Hepatocyte (in vitro differentiated cells): ENCODE data around the gene CBLN3. TPM values are rescaled to one million over a fixed set of nuclear protein-coding genes. Genes with fewer than 3 reads are reported as not detected.

Source experiments
- DNase-seq: peaks from one replicate; pipeline ENCODE4 v3.0.0-alpha.2; 2016; ENCODE audit warnings: low spot score
- H2AFZ ChIP-seq: fragments of 200-600 bp; sonication (generic); 2 replicates; pipeline ENCODE4 v1.6.0; 2016; ENCODE audit warnings: antibody characterized with exemption, mild to moderate bottlenecking
- H3K27ac ChIP-seq: fragments of 200-600 bp; sonication (generic); 2 replicates; pipeline ENCODE4 v1.5.1; 2016; ENCODE audit warnings: mild to moderate bottlenecking
- H3K27me3 ChIP-seq: fragments of 200-600 bp; sonication (generic); 2 replicates; pipeline ENCODE4 v1.6.1; 2016
- H3K36me3 ChIP-seq: fragments of 200-600 bp; sonication (generic); replicated peaks from 2 replicates; pipeline ENCODE4 v1.5.1; 2016; ENCODE audit warnings: low read depth; ENCODE audit not compliant: insufficient read depth
- H3K4me1 ChIP-seq: fragments of 200-600 bp; sonication (generic); 2 replicates; pipeline ENCODE4 v1.5.1; 2016; ENCODE audit warnings: mild to moderate bottlenecking, moderate library complexity; ENCODE audit not compliant: insufficient read depth
- H3K4me2 ChIP-seq: fragments of 200-600 bp; sonication (generic); 2 replicates; pipeline ENCODE4 v1.6.0; 2016
- H3K4me3 ChIP-seq: fragments of 200-600 bp; sonication (generic); 2 replicates; pipeline ENCODE4 v1.5.1; 2016; ENCODE audit warnings: mild to moderate bottlenecking
- H3K79me2 ChIP-seq: fragments of 200-600 bp; sonication (generic); 2 replicates; pipeline ENCODE4 v1.6.0; 2017; ENCODE audit warnings: mild to moderate bottlenecking
- H3K9me2 ChIP-seq: fragments of 200-600 bp; sonication (generic); replicated peaks from 2 replicates; pipeline ENCODE4 v1.6.0; 2017; ENCODE audit warnings: mild to moderate bottlenecking; ENCODE audit not compliant: insufficient read depth
- H3K9me3 ChIP-seq: fragments of 200-600 bp; sonication (generic); 2 replicates; pipeline ENCODE4 v1.5.1; 2016; ENCODE audit warnings: low read depth, mild to moderate bottlenecking
- H4K20me1 ChIP-seq: fragments of 200-600 bp; sonication (generic); 2 replicates; pipeline ENCODE4 v1.6.0; 2016; ENCODE audit warnings: mild to moderate bottlenecking; ENCODE audit not compliant: insufficient read depth, poor library complexity, severe bottlenecking
- EZH2 ChIP-seq: fragments of 200-600 bp; sonication (generic); IDR thresholded peaks from 2 replicates; pipeline ENCODE4 v1.6.1; 2016; ENCODE audit warnings: antibody characterized with exemption, mild to moderate bottlenecking, borderline replicate concordance
- EZH2phosphoT487 ChIP-seq: fragments of 200-600 bp; sonication (generic); IDR thresholded peaks from one replicate; pipeline ENCODE4 v1.6.1; 2018; ENCODE audit warnings: antibody characterized with exemption, mild to moderate bottlenecking, low read depth, moderate library complexity; ENCODE audit not compliant: unreplicated experiment, severe bottlenecking
- WGBS: methylation state at CpG from one replicate; pipeline ENCODE4 v1.1.6; 2016; ENCODE audit warnings: low lambda C conversion rate; ENCODE audit errors: missing lambda C conversion rate; 5-methylcytosine and 5-hydroxymethylcytosine counted together
- polyA plus RNA-seq: library from polyadenylated mRNA; unstranded; fragments of >200 nt; fragmentation: Nextera tagmentation; extraction: Ambion mirVana; gene quantifications from 2 replicates; pipeline ENCODE4 v1.2.1, GENCODE V29; 2016
- total RNA-seq: library from RNA; depleted of rRNA; stranded (reverse); fragments of >200 nt; gene quantifications from 2 replicates; pipeline ENCODE4 v1.2.3, GENCODE V29; 2014
- TF ChIP-seq, protein P1 (sequence below): fragments of 200-600 bp; sonication (generic); IDR thresholded peaks from 2 replicates; pipeline ENCODE4 v1.5.1; 2016; ENCODE audit warnings: antibody characterized with exemption, mild to moderate bottlenecking; ENCODE audit not compliant: poor library complexity

The CBLN3 gene
- total and polyA plus RNA-seq, 2 experiments from 2014 or later = 0.99 to 2.2 TPM

DNA sequence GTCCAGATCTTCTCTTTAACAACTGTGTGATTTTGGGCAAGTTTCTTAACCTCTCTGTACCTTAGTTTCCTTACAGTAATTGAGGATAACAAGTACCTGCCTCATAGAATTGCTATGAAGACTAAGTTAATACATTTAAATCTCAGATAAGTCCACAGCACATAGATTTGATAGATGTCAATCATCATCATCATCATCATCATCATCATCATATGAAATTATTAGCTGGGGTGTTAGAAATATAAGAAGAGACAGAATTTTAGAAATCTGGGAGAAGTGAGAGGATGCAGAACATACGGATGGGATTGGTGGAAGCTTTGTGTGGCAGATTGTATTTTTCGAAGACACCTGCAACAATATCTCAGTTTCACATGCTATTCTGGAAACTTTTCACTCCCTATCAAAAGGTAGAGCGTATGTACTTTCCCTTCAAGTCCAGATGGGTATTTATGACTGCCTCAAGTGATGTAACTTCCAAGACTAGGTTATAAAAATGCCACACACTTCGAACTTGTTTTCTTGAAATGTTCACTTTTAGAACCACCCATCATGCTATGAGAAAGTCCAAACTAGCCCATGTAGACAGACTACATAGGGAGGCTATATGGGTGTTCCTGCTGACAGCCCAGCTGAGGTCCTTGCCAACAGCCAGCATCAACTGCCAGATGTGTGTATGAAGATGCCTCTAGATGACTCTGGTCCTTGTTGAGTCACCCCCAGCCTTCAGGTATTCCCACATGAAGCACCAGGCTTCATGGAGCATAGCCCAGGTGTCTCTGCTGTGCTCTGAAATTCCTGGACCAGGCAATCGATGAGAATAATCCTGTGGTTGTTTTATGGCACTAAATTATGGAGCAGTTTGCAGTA is 33.8 kb upstream of the CBLN3 start:
- Histone ChIP-seq H3K27ac (no peak overlapping the region), H3K4me3 (no peak overlapping the region), H3K79me2 (no peaks in the 10 kb centered on the region), H3K27me3 (no peaks in the 10 kb centered on the region), H3K9me3 (no peaks in the 10 kb centered on the region), H3K36me3 (no peaks in the 10 kb centered on the region), H3K9me2 (no peaks in the 10 kb centered on the region), H3K4me1 (no peaks in the 10 kb centered on the region), H3K4me2 (no peak overlapping the region), H2AFZ (no peak overlapping the region), H4K20me1 (no peaks in the 10 kb centered on the region)
- no peak for DNase-seq
- TF ChIP-seq EZH2 (no peak), EZH2phosphoT487 (no peak)
- TF ChIP-seq, protein P1, sequence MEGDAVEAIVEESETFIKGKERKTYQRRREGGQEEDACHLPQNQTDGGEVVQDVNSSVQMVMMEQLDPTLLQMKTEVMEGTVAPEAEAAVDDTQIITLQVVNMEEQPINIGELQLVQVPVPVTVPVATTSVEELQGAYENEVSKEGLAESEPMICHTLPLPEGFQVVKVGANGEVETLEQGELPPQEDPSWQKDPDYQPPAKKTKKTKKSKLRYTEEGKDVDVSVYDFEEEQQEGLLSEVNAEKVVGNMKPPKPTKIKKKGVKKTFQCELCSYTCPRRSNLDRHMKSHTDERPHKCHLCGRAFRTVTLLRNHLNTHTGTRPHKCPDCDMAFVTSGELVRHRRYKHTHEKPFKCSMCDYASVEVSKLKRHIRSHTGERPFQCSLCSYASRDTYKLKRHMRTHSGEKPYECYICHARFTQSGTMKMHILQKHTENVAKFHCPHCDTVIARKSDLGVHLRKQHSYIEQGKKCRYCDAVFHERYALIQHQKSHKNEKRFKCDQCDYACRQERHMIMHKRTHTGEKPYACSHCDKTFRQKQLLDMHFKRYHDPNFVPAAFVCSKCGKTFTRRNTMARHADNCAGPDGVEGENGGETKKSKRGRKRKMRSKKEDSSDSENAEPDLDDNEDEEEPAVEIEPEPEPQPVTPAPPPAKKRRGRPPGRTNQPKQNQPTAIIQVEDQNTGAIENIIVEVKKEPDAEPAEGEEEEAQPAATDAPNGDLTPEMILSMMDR = no peak
- WGBS = 48% methylated on average over 5 of the region's 5 CpGs

GRCh38 chr14:24461336-24461735 is 31.9 kb upstream of the CBLN3 start:
- no peaks in the 10 kb centered on the region for H3K36me3 ChIP-seq

DNA sequence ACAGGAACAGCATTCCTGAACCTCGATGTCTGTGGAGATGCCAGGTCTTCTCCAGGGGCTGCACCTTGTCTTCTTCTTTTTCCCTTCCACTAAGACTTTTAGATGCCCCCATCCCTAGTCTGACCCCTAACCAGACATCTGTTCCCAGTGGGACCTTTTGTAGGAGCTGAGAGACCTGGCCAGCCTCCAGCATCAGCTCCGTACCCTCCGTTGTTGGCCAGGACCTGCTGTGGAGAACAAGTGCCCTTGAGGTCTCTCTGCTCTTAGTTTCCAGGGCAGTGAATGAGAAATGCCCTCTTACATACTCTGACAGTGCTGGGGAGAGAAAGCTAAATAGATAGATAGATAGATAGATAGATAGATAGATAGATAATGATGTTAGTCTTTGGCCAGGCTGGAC is 29.9 kb upstream of the CBLN3 start:
- Histone ChIP-seq H4K20me1 (no peaks in the 10 kb centered on the region), H3K4me2 (no peak overlapping the region), H3K27me3 (no peaks in the 10 kb centered on the region), H2AFZ (no peak overlapping the region), H3K9me3 (no peaks in the 10 kb centered on the region), H3K4me3 (no peak overlapping the region), H3K27ac (no peak overlapping the region), H3K4me1 (no peaks in the 10 kb centered on the region), H3K36me3 (no peaks in the 10 kb centered on the region), H3K9me2 (no peaks in the 10 kb centered on the region), H3K79me2 (no peaks in the 10 kb centered on the region)
- no peak for DNase-seq
- 95% methylated on average over 3 of the region's 3 CpGs for WGBS
- TF ChIP-seq EZH2 = no peak
- no peak for TF ChIP-seq EZH2phosphoT487
- TF ChIP-seq, protein P1 = no peak

More at GRCh38 chr14:24461336-24461735, 31.9 kb upstream of the CBLN3 start:
- no peak overlapping the region for H3K27ac ChIP-seq
- H3K27me3 ChIP-seq = no peaks in the 10 kb centered on the region
- no peaks in the 10 kb centered on the region for H3K4me1 ChIP-seq
- no peaks in the 10 kb centered on the region for H3K79me2 ChIP-seq
- H3K4me2 ChIP-seq = no peak overlapping the region
- TF ChIP-seq EZH2phosphoT487 = no peak
- TF ChIP-seq, protein P1 = no peak
- no peak for TF ChIP-seq EZH2
- H3K4me3 ChIP-seq = no peak overlapping the region
- H3K9me3 ChIP-seq = no peaks in the 10 kb centered on the region
- DNase-seq = no peak
- H3K9me2 ChIP-seq = no peaks in the 10 kb centered on the region
- no peak overlapping the region for H2AFZ ChIP-seq
- no peaks in the 10 kb centered on the region for H4K20me1 ChIP-seq
